C4-2B (cell line): ENCODE measurements around the gene YLPM1.

Source experiments
- H3K27ac ChIP-seq: fragments of 450-650 bp; 2 replicates; pipeline ENCODE4 v1.5.1; 2017
- ZFX ChIP-seq: fragments of 450-650 bp; IDR thresholded peaks from 2 replicates; pipeline ENCODE4 v1.6.1; 2017
- TF ChIP-seq, protein P1 (sequence below): fragments of 450-650 bp; conservative IDR thresholded peaks from 2 replicates; pipeline ENCODE4 v1.5.1; 2017; ENCODE audit warnings: mild to moderate bottlenecking

YLPM1 gene

DNA sequence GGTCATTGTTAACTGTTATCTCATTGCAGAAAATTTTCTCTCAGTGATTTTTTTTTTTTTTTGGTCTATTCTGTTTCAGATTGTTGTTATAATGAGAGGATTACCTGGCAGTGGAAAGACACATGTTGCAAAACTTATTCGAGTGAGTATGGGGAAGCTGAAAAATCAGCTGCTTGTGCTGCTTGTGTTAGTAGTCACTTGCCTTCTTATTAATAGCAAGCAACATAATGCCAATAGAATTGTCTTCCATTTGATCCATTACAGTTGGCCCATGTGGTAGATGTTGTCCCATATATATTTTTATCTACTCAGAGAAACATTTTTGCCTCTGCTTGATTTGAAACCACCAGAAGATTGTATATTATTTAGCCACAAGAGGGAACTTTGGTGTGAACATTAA is 53.0 kb downstream of the YLPM1 start:
- TF ChIP-seq, protein P1, sequence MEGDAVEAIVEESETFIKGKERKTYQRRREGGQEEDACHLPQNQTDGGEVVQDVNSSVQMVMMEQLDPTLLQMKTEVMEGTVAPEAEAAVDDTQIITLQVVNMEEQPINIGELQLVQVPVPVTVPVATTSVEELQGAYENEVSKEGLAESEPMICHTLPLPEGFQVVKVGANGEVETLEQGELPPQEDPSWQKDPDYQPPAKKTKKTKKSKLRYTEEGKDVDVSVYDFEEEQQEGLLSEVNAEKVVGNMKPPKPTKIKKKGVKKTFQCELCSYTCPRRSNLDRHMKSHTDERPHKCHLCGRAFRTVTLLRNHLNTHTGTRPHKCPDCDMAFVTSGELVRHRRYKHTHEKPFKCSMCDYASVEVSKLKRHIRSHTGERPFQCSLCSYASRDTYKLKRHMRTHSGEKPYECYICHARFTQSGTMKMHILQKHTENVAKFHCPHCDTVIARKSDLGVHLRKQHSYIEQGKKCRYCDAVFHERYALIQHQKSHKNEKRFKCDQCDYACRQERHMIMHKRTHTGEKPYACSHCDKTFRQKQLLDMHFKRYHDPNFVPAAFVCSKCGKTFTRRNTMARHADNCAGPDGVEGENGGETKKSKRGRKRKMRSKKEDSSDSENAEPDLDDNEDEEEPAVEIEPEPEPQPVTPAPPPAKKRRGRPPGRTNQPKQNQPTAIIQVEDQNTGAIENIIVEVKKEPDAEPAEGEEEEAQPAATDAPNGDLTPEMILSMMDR: no peak
- TF ChIP-seq ZFX: no peak
- no peak overlapping the region for H3K27ac ChIP-seq

DNA sequence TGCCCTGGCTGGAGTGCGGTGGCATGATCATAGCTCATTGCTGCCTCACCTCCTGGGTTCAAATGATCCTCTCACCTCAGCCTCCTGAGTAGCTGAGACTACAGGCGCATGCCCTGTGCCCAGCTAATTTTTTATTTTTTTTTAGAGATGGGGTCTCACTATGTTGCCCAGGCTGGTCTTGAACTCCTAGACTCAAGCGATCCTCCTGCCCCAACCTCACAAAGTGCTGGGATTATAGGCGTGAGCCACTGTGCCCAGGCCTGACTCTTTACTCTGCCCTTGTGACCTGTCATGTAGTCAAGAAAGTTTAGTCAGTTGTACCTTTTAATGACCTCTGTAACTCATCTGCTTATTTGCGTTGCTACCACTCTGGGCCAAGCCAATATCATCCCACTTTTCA is 57.2 kb downstream of the YLPM1 start:
- TF ChIP-seq, protein P1: no peak
- no peak for TF ChIP-seq ZFX
- H3K27ac ChIP-seq: no peak overlapping the region

DNA sequence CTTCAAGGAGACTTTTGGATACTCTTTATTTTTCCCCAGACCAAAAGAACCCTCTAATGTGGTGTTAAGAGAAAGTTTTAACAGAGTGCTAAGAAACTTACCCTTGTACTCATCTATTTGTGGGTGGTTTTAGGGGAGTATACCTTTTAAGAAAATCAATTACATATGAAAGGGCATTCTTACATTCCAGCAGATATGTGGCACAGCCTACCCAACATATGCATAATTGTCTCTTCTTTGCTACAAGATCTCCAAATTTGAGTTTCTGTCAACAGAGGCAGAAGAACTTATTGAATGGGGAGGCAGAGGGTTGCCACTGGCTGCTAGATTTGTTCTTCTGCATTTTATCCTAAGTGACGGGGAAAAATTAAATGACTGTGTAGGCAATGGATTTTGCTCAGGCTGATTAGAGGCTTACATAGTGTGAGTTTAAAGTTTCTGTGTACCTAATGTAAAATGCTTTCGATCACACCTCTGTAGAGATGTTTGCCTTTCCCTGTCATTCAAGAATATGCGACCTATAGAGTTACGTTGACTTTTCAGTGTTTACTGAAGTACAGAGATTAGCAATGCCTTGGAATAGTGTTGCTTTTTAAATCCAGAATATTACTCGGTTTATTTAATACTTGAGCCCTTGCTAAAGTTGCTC is 58.3 kb downstream of the YLPM1 start:
- no peak for TF ChIP-seq ZFX
- H3K27ac ChIP-seq: no peak overlapping the region

DNA sequence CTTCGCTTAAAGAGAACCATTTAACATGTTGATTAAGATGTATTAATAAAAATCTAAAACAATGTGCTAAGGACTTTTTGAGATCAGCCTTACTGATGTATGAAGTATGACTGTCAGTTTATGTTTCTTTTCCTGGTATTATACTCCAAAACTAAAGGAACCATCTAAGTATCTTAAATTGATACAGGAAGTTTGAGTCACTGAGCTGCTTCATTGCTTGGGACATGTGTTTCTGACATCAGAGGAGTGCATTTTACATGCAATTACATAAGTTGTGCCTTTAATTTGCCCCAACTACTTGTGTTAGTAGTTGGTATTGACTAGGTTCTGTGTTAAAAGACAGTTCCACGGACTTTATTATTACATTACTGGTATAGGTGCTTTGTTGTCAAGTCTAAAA is 61.9 kb downstream of the YLPM1 start:
- TF ChIP-seq, protein P1: no peak
- no peak for TF ChIP-seq ZFX
- H3K27ac ChIP-seq: no peak overlapping the region

DNA sequence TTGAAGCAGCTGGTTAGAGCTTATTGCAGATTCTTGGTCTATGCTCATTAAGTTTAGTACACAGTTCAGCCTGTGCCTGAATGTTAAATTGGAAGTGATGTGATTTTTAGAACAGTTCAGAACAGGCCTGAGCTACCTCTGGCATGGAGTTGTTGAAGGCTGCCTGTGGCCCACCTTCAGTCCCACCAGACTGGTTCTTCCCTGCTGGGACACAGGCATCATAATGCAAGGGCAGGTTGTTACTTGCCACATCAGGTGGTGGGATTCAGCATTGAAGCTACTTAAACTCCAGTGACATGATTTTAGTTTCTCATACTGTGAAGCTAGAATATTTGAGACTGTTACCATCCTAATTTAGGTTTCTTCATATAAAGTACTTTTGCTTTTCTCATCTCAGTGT is 63.5 kb downstream of the YLPM1 start:
- no peak overlapping the region for H3K27ac ChIP-seq
- TF ChIP-seq, protein P1: no peak
- no peak for TF ChIP-seq ZFX

DNA sequence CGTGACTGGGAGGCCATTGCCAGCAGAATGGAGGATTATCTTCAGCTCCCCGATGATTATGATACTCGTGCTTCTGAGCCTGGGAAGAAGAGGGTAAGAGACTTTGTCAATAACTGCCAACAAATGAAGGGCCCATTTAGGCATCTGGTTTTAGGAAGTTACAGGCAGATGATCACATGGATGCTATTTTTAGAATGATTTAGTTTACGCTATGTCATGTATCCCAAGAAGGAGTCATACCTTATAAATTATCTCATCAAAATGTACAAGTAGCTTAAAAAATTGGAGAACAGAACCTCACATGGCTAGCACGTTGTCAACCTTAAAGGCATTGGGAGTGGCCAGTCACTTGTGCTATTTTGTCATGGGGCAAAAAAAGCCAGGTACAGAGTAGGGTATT is 66.1 kb downstream of the YLPM1 start:
- H3K27ac ChIP-seq: no peak overlapping the region
- TF ChIP-seq ZFX: no peak
- TF ChIP-seq, protein P1: no peak

DNA sequence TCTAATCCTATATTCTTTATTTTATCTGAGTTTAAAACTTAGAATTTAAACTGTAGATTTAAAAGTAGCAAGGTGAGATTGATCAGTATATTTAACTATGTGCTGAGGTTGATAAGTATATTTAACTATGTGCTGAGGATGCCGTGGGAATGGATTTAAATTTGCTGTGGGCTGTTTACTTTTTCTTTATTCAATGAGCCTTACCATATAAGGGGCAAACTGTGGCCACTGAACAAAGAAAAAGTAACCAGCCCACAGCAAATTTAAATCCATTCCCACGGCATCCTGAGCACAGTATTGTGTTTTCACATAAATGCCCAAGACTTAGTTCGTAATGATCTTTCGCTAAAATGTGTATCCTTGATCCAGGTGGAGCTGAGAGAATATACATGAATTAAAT is 69.7 kb downstream of the YLPM1 start:
- TF ChIP-seq, protein P1: no peak
- no peak for TF ChIP-seq ZFX
- H3K27ac ChIP-seq: no peak overlapping the region

DNA sequence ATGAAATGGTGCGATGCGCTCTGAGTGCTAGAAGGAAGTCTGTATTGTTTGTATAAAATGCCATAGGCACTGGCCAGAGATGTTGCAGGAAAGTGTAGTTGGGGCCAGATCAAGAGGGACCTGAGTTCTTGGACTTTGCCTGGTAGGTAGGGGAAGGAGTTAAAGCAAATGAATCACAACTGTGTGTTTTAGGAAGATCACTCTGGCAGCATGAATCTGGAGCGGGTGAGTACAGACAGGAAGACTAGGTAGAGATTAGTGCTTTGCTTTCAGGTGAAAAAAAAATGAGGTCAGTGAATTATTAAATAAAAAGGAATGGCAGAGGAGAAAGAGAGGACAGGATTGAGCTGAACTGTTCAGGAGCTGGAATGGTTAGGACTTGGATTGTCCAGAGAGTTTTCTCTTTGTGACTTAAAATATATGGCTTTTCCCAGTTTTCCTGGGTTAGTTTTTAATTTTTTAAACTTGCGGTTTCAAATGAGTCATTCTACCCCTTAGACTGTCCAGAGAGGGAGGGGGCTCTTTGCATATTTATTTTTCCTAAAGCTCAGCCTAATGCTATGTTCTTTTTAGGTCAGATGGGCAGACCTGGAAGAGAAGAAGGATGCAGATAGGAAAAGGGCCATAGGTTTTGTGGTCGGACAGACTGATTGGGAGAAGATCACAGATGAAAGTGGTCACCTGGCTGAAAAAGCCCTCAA is 71.7 kb downstream of the YLPM1 start:
- TF ChIP-seq, protein P1: no peak
- no peak for TF ChIP-seq ZFX
- no peak overlapping the region for H3K27ac ChIP-seq
